GM21737 (cell line): ENCODE results near the gene CORO2A.

ENCODE experiments used
- ATAC-seq: cut with Tn5 transposase; IDR thresholded peaks from one replicate; pipeline ENCODE4 v1.9.1; 2021; ENCODE audit warnings: mild to moderate bottlenecking, moderate library complexity; ENCODE audit not compliant: unreplicated experiment

The CORO2A gene

GRCh38 chr9:98192503-98193335 lies at the start of gene CORO2A:
CORO2A (minus strand) TSS chr9:98192637; CDS start chr9:98157660, 34,977 bp downstream.
- no peak for ATAC-seq

GRCh38 chr9:98241357-98242300 lies 49.2 kb upstream of the CORO2A start:
- ATAC-seq, result no peak

- no peak for ATAC-seq
Observed at GRCh38 chr9:98240475-98240874, 48.0 kb upstream of the CORO2A start.

- no peak for ATAC-seq
Observed at GRCh38 chr9:98236901-98237487, 44.6 kb upstream of the CORO2A start.

GRCh38 chr9:98235126-98235525 lies 42.7 kb upstream of the CORO2A start:
- ATAC-seq, result no peak

- ATAC-seq, result no peak
Observed at GRCh38 chr9:98234245-98234825, 41.9 kb upstream of the CORO2A start.

- no peak for ATAC-seq
Observed at GRCh38 chr9:98232926-98233325, 40.5 kb upstream of the CORO2A start.

GRCh38 chr9:98231770-98232478 lies 39.5 kb upstream of the CORO2A start:
- ATAC-seq, result no peak

- no peak for ATAC-seq
Observed at GRCh38 chr9:98230789-98231188, 38.4 kb upstream of the CORO2A start.

GRCh38 chr9:98230304-98230703 lies 37.9 kb upstream of the CORO2A start:
- no peak for ATAC-seq

- ATAC-seq, result no peak
Observed at GRCh38 chr9:98229620-98230019, 37.2 kb upstream of the CORO2A start.

- no peak for ATAC-seq
Observed at GRCh38 chr9:98229090-98229395, 36.6 kb upstream of the CORO2A start.

GRCh38 chr9:98228392-98229089 lies 36.1 kb upstream of the CORO2A start:
- no peak for ATAC-seq

- ATAC-seq, result no peak
Observed at GRCh38 chr9:98227883-98228282, 35.4 kb upstream of the CORO2A start.

- no peak for ATAC-seq
Observed at GRCh38 chr9:98226957-98227356, 34.5 kb upstream of the CORO2A start.

GRCh38 chr9:98226516-98226915 lies 34.1 kb upstream of the CORO2A start:
- ATAC-seq, result no peak

GRCh38 chr9:98225015-98225442 lies 32.6 kb upstream of the CORO2A start:
- ATAC-seq, result no peak

- no peak for ATAC-seq
Observed at GRCh38 chr9:98222885-98223691, 30.7 kb upstream of the CORO2A start.

- ATAC-seq, result no peak
Observed at GRCh38 chr9:98220911-98221310, 28.5 kb upstream of the CORO2A start.
